HG02870 (cell line): Measurements from ENCODE around the gene CDK5RAP1.

Source experiments
- ATAC-seq: cut with Tn5 transposase; IDR thresholded peaks from one replicate; pipeline ENCODE4 v1.9.1; 2021; ENCODE audit warnings: mild to moderate bottlenecking, moderate library complexity; ENCODE audit not compliant: unreplicated experiment

Gene CDK5RAP1

DNA sequence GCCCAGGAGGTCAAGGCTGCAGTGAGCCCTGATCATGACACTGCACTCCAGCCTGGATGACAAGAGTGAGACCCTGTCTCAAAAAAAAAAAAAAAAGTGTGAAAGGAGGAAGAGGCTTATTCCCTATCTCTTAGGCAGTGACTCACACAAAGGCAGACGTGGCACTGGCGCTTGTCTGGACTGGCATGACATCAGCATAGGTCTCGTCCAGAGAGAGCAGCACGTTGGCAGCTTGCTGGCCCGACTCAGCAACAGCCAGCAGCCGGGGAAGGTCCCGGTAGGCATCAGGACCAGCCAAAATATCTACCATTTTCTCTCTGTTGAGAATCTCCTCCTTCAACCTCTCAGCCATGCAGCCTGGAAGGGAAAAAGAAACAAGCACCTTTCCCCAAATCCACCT, 14.1 kb downstream of the CDK5RAP1 start:
- ATAC-seq: no peak

GRCh38 chr20:33386673-33387072, 14.6 kb downstream of the CDK5RAP1 start:
- ATAC-seq: no peak

DNA sequence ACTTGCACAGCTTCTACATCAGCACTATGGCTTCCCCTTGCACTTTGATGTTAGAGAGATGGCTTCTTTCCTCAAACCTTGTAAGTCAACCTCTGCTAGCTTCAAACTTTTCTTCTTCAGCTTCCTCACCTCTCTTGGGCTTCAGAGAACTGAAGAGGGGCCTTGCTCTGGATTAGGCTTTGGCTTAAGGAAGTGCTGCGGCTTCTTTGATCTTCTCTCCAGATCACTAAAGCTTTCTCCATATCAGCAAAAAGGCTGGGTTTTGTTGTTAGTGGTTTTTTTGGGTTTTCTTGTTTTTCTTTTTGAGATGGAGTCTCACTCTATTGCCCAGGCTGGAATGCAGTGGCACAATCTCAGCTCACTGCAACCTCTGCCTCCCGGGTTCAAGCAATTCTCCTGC, 24.0 kb downstream of the CDK5RAP1 start:
- ATAC-seq: no peak

DNA sequence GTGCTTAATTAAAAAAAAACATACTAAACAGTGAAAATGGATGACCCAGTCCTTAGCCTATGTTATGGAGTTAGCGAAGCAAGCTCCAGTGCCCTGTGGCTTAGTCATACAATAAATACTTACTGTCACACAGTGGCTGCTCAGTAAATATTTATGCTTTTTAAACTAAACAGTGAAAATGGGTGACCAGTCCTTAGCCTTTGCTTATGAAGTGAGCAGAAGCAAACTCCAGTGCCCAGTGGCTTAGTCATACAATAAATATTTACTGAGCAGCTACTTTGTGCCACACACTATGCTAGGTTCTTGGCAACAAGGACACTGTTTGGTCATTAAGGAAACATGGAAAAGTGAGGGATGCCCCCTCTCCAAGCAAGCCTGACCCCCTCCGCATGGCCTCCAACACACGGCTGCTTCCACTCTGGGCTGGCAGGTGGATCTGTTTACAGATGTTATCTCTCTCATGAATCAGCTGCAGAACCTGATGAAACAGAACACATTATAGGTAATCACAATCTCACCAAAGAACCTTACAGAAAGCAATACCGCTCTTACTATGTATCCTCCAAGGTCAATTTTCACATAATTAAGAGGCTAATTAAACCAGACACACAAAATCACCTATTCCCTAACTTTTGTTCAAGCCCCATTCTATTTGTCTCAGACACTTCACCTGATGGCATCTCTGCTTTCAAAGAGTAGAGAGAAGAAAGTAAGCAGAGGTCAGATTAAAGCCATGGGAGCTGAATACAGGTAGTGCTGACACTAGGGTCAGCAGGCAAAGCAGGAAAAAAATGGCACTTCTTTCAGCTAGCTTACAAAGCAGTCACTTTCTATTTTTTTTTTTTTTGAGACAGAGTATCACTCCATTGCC, 27.3 kb downstream of the CDK5RAP1 start:
- no peak for ATAC-seq

DNA sequence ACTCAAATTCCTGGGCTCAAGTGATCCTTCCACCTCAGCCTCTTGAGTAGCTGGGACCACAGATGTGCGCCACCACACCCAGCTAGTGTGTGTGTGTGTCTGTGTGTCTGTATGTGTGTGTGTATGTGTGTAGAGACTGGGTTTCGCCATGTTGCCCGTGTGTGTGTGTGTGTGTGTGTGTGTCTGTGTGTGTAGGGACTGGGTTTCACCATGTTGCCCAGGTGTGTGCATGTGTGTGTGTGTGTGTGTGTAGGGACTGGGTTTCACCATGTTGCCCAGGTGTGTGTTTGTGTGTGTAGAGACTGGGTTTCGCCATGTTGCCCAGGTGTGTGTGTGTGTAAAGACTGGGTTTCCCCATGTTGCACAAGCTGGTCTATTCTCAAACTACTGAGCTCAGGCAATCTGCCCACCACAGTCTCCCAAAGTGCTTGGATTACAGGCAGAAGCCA, 28.3 kb downstream of the CDK5RAP1 start:
- ATAC-seq: no peak

DNA sequence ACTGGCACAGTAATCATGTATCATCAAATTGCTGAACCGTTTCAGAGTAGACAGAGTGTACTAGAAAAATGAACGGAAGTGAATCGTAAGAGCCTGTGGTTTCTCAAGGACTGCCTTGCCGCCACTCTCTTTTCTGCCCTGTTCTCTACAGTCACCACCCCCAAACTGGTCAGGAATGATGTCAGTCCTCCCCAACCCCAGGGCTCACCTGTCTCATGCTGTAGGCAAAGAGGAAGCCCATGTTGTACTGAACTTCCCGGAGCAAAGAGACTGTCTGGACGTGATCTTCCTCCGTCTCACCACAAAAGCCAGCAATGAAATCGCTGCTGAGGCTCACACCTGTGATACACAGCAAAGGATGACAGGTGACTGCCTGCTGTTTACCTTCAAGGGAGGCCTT, 31.0 kb downstream of the CDK5RAP1 start:
- ATAC-seq: no peak

DNA sequence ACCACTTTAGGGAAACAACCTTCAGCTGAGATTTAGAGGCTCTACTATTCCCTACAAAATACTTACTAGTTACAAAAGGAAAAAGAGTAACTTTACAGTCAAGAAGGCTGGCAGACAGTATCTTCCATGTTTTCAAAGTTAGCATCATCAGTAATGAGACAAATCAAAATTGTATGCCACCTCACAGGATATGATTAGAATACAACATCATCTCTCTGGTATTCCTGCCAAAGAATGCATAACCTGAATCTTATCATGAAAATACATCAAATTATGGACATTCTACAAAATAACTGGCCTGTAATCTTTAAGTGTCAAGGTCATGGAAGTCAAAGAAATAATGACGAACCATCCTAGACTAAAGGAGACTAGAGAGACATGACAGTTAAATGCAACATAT, 38.4 kb downstream of the CDK5RAP1 start:
- no peak for ATAC-seq

GRCh38 chr20:33359399-33360261, 41.7 kb downstream of the CDK5RAP1 start:
- no peak for ATAC-seq

- ATAC-seq: no peak
Measured at GRCh38 chr20:33353013-33353402, 48.3 kb downstream of the CDK5RAP1 start.

DNA sequence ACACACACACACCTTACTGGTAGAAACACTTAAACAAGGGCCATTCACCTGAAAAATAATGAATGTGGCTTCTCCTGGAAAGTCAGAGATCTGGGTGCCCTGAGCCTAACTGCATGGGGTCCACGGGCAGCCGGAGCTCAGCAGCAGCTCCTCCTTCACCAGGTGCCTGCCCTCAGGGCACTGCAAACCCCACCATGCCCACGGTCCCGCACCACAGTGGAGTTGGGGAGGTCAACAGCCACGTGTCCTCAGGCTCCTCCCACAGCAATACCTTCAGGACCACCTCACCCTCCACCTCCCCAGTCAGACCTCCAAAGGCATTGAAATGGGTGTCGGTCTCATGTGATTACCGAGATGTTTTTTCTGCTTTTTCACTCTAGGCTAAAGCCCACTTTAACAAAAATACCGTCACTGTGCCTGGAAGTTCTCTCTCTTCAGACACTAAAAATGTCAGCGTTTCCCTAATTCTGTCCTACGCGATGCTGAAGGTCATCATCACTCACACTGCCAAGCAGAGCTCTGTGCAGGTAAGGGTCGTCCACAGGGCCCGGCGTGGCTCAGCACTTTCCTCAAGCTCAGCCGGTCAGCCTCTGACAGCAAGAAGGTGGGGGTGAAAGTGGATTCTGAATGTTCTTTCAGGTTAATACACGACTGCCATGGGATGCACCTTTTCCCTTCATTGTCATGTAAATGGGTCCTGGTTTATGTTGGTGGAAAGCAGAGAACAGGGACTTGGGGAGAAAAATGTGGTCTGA, 48.9 kb downstream of the CDK5RAP1 start:
- ATAC-seq: no peak

DNA sequence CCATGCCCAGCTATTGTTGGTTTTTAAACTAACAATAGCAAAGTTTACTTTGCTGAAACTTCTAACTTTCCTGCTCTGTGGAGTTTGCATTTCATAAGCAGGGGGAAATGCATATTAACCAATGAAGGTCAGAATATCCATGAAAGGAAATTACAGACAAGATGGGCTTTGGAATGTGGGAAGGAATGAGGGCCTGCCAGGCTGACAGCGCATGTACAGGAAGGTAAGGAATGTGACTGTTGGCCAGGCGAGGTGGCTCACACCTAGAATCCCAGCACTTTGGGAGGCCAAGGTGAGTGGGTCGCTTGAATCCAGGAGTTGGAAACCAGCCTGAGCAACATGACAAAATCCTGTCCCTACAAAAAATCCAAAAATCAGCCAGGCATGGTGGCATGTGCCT, 49.6 kb downstream of the CDK5RAP1 start:
- ATAC-seq: no peak

- no peak for ATAC-seq
Measured at GRCh38 chr20:33349493-33349892, 51.8 kb downstream of the CDK5RAP1 start.

- ATAC-seq: no peak
Measured at GRCh38 chr20:33348136-33348937, 53.0 kb downstream of the CDK5RAP1 start.

- no peak for ATAC-seq
Measured at GRCh38 chr20:33345342-33345741, 56.0 kb downstream of the CDK5RAP1 start.

DNA sequence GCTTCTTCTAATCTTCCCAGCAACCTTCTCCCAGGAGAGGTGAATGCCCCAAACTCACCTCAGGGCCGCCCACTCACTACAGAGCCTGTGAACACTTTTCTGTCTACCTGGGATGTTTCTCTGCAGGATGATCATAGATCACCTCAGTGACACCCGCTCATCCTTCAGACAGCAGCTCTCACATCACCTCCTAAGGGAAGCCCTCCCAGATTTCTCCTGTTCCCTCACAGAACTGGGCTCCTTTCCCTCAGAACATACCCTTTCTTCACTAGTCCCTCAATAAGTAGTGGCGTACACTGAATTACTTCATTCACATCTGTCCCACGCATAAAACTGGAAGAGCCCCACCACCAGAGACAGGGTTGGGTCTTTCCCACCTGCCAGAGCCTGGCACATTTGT, 57.8 kb downstream of the CDK5RAP1 start:
- ATAC-seq: no peak

GRCh38 chr20:33339515-33340058, 61.7 kb downstream of the CDK5RAP1 start:
- no peak for ATAC-seq

- no peak for ATAC-seq
Measured at GRCh38 chr20:33338467-33339258, 62.7 kb downstream of the CDK5RAP1 start.

DNA sequence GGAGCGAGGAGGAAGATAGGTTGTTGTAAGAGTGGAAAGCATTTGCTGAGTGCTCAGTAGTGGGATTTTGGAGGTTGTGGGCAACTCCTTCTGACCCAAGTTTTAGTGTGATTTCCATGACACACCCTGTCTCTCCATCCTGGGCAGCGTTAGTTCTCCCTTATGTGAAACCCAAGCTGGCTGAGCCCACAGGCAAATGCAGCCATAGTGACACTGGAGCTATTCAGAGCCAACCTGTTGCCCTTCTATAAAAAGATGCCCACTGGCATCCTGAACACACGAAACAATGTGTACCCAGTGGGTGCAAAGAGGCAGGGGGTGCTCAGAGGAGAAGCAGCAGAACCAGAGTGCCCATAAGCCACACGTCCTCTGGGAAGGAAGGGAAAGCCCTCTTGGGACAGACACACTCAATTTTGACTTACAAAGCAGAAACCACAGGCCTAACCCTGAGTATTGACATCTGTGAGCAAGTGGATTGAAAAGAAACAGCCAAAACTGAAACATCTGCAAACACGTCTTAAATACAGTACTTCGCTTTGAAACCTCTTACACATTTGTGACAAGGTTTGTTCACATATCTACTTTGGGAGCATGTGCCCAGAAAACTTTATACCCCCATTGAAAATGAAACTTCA, 63.7 kb downstream of the CDK5RAP1 start:
- peak; percentile 62 for ATAC-seq

DNA sequence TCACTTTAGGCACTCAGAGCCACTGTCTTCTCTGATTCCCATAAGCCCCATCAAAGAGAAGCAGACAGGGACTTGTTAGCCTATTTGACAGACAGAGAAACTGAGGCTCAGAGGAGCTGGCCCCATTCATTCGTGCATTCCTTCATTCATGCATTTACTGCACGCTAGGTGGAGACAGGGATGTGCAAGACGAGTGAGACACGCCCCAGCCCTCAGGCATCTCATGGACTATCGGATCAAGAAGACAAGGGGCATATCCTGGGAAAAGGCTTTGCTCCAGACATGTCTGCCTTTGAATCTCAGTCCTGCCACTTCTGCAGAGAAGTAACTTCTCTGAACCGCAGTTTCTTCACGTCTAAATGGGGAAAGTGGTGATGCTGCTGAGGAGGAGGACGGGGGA, 64.2 kb downstream of the CDK5RAP1 start:
- ATAC-seq: no peak
